ENCODE data around the gene CEACAM3. TPM values are rescaled to one million over a fixed set of nuclear protein-coding genes. Genes with fewer than 3 reads are reported as not detected.
A peak's percentile ranks its signal among the peaks of the same experiment; 100 is the strongest.
"Not testable (repeated sequence)": the region's sequence is repeated elsewhere in the genome, so short reads cannot be mapped to it uniquely, and the experiment has no call there.

CEACAM3 gene
- total RNA-seq, 2 donors from 2014 or later, result 0.25 TPM; not detected in 1

DNA sequence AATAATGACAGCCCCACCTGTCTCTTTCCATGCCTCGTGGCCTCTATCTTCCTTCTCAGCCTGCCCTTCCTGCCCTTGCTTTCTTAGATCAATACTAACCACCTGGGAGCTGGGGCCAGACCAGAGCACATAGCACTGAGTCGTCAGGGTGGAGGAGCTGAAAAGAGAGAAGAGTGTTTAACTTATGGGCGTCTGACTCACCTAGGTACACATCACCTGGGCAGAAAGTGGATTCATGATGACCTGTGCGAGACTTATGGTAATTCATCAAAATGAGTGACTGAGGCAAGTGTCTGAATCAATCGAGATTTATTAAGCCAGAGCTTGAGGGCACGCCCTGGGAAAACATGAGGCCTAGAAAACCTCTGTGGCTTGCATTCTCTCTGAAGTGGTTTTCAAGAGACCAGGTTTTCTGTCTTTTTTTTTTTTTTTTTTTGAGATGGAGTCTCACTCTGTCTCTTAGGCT lies 21.8 kb upstream of the CEACAM3 start:
- H3K27me3 Mint-ChIP-seq, result peaks cover 74% of the 10 kb centered on the region
- no peaks in the 10 kb centered on the region for H3K9me3 ChIP-seq (ENCODE audit: control insufficient read depth, low read length, poor library complexity, severe bottlenecking)
- peaks cover 3% of the 10 kb centered on the region for H3K36me3 Mint-ChIP-seq (ENCODE audit: low read depth)
- ATAC-seq, result peak; percentile 94
- H3K4me1 Mint-ChIP-seq, result peaks cover 28% of the 10 kb centered on the region
- DNase-seq, result peak in 2 of 3 donors; percentile 22 to 27
- peak overlapping the region; percentile 51 for H3K27ac Mint-ChIP-seq
- peak overlapping the region; percentile 72 for H3K4me3 Mint-ChIP-seq

- H3K4me1 Mint-ChIP-seq, result peaks cover 30% of the 10 kb centered on the region
- DNase-seq, result no peak
- peaks cover 3% of the 10 kb centered on the region for H3K36me3 Mint-ChIP-seq (ENCODE audit: low read depth)
- no peak overlapping the region for H3K4me3 Mint-ChIP-seq
- peaks cover 79% of the 10 kb centered on the region for H3K27me3 Mint-ChIP-seq
- H3K27ac Mint-ChIP-seq, result no peak overlapping the region
- no peaks in the 10 kb centered on the region for H3K9me3 ChIP-seq (ENCODE audit: control insufficient read depth, low read length, poor library complexity, severe bottlenecking)
- no peak for ATAC-seq
These were observed 19.7 kb upstream of the CEACAM3 start for GRCh38 chr19:41776700-41777099.

GRCh38 chr19:41783612-41784011 lies 12.8 kb upstream of the CEACAM3 start:
- DNase-seq (no peak), ATAC-seq (no peak)
- no peaks in the 10 kb centered on the region for H3K9me3 ChIP-seq (ENCODE audit: control insufficient read depth, low read length, poor library complexity, severe bottlenecking)
- peaks cover 17% of the 10 kb centered on the region for H3K4me1 Mint-ChIP-seq
- H3K27me3 Mint-ChIP-seq, result peaks cover 74% of the 10 kb centered on the region
- no peaks in the 10 kb centered on the region for H3K36me3 Mint-ChIP-seq (ENCODE audit: low read depth)
- H3K27ac Mint-ChIP-seq, result no peak overlapping the region
- no peak overlapping the region for H3K4me3 Mint-ChIP-seq

DNA sequence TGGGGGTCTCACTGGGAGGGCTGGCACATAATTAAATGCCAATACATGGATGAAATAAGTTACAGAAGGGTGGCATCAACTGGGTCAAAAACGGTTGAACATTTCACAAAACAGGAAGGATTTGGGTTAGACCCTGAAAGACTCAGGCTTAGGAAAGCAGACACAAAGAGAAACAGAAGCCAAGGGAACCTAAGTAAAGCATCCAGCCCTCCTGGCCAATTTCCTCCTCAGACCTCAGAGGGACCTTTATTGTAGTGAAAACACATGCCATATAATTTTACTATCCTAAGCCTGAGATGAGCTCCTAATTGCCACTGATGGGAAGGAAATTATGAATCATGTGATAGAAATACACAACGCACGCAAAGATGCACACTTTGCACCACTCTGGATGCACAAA lies 12.1 kb upstream of the CEACAM3 start:
- no peak overlapping the region for H3K4me3 Mint-ChIP-seq
- H3K27ac Mint-ChIP-seq, result no peak overlapping the region
- H3K36me3 Mint-ChIP-seq (ENCODE audit: low read depth), result no peaks in the 10 kb centered on the region
- DNase-seq (no peak), ATAC-seq (no peak)
- peaks cover 79% of the 10 kb centered on the region for H3K27me3 Mint-ChIP-seq
- H3K4me1 Mint-ChIP-seq, result peaks cover 17% of the 10 kb centered on the region
- H3K9me3 ChIP-seq (ENCODE audit: control insufficient read depth, low read length, poor library complexity, severe bottlenecking), result no peaks in the 10 kb centered on the region

DNA sequence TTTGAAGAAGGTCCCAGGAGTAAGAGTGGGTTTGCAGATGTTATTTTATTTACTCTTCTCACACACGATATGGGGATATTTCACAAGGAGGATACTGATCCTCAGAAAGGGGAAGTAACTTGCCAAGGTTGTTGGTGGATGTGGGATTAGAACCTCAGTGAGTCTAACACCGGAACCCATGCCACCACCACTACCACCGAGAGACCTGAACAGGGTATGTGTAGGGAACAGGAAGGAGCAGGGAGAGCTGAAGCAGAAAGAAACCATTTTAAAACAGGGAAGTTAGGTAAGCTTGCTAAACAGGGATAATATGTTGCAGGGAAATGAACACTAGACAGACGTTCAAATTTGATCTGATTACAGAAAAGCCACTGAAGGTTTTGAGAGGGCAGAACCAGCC lies 11.6 kb upstream of the CEACAM3 start:
- no peaks in the 10 kb centered on the region for H3K9me3 ChIP-seq (ENCODE audit: control insufficient read depth, low read length, poor library complexity, severe bottlenecking)
- Mint-ChIP-seq H3K27ac (no peak overlapping the region), H3K27me3 (peaks cover 77% of the 10 kb centered on the region), H3K36me3 (ENCODE audit: low read depth) (no peaks in the 10 kb centered on the region), H3K4me1 (peaks cover 17% of the 10 kb centered on the region), H3K4me3 (peak overlapping the region; percentile 77)
- ATAC-seq (no peak), DNase-seq (no peak)

- Mint-ChIP-seq H3K27me3 (peaks cover 68% of the 10 kb centered on the region), H3K4me3 (peak overlapping the region; percentile 55), H3K27ac (peak overlapping the region; percentile 8), H3K4me1 (peaks cover 16% of the 10 kb centered on the region), H3K36me3 (ENCODE audit: low read depth) (no peaks in the 10 kb centered on the region)
- H3K9me3 ChIP-seq (ENCODE audit: control insufficient read depth, low read length, poor library complexity, severe bottlenecking), result no peaks in the 10 kb centered on the region
- DNase-seq (peak; percentile 47 to 56 (median 53)), ATAC-seq (peak; percentile 98)
These were observed 10.7 kb upstream of the CEACAM3 start for GRCh38 chr19:41785653-41786052.

DNA sequence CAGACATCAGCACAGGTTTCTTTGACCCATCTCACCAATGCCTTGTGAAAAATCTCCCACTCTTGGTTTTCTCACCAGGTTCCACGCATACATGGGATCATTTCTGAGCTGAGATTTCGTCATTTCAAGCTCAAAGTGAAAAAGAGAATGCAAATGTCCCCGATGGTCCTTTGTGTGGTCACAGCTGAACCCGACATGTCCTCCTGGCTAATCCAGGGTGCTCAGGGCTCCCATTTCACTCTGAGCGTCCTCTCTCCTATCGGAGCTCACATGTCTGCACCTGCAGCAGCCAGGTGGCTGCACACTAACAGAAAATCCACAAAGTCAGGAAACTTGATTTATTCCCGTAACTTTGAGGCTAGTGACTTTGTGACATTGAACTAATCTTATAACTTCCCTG lies 9.3 kb upstream of the CEACAM3 start:
- DNase-seq, result no peak
- H3K36me3 Mint-ChIP-seq (ENCODE audit: low read depth), result no peaks in the 10 kb centered on the region
- H3K9me3 ChIP-seq (ENCODE audit: control insufficient read depth, low read length, poor library complexity, severe bottlenecking), result no peaks in the 10 kb centered on the region
- no peak for ATAC-seq
- H3K27ac Mint-ChIP-seq, result no peak overlapping the region
- no peak overlapping the region for H3K4me3 Mint-ChIP-seq
- peaks cover 63% of the 10 kb centered on the region for H3K27me3 Mint-ChIP-seq
- peaks cover 16% of the 10 kb centered on the region for H3K4me1 Mint-ChIP-seq

- ATAC-seq; H3K9me3 ChIP-seq (ENCODE audit: control insufficient read depth, low read length, poor library complexity, severe bottlenecking); DNase-seq; H3K36me3 Mint-ChIP-seq (ENCODE audit: low read depth); H3K4me3 Mint-ChIP-seq; H3K27ac Mint-ChIP-seq: not testable (repeated sequence)
- Mint-ChIP-seq H3K27me3 (peaks cover 68% of the 10 kb centered on the region), H3K4me1 (peaks cover 22% of the 10 kb centered on the region)
These were observed 7.9 kb upstream of the CEACAM3 start for GRCh38 chr19:41788518-41788917.

- H3K4me1 Mint-ChIP-seq, result peaks cover 22% of the 10 kb centered on the region
- not testable (repeated sequence) for H3K27ac Mint-ChIP-seq; H3K36me3 Mint-ChIP-seq (ENCODE audit: low read depth); DNase-seq; H3K4me3 Mint-ChIP-seq; ATAC-seq; H3K9me3 ChIP-seq (ENCODE audit: control insufficient read depth, low read length, poor library complexity, severe bottlenecking)
- H3K27me3 Mint-ChIP-seq, result peaks cover 66% of the 10 kb centered on the region
These were observed 7.3 kb upstream of the CEACAM3 start for GRCh38 chr19:41789053-41789452.

- H3K4me1 Mint-ChIP-seq, result peaks cover 11% of the 10 kb centered on the region
- peaks cover 61% of the 10 kb centered on the region for H3K27me3 Mint-ChIP-seq
- peak; percentile 60 for ATAC-seq
- peaks cover 2% of the 10 kb centered on the region for H3K36me3 Mint-ChIP-seq (ENCODE audit: low read depth)
- no peaks in the 10 kb centered on the region for H3K9me3 ChIP-seq (ENCODE audit: control insufficient read depth, low read length, poor library complexity, severe bottlenecking)
- H3K27ac Mint-ChIP-seq, result peak overlapping the region; percentile 34
- H3K4me3 Mint-ChIP-seq, result no peak overlapping the region
- DNase-seq, result peak in 2 of 3 donors; percentile 13 to 53
These were observed 3.6 kb upstream of the CEACAM3 start for GRCh38 chr19:41792513-41793413.

GRCh38 chr19:41793414-41793727 lies 3.0 kb upstream of the CEACAM3 start:
- no peak for ATAC-seq
- no peak for DNase-seq
- H3K4me3 Mint-ChIP-seq, result no peak overlapping the region
- H3K27ac Mint-ChIP-seq, result peak overlapping the region; percentile 34
- peaks cover 59% of the 10 kb centered on the region for H3K27me3 Mint-ChIP-seq
- peaks cover 2% of the 10 kb centered on the region for H3K36me3 Mint-ChIP-seq (ENCODE audit: low read depth)
- peaks cover 11% of the 10 kb centered on the region for H3K4me1 Mint-ChIP-seq
- no peaks in the 10 kb centered on the region for H3K9me3 ChIP-seq (ENCODE audit: control insufficient read depth, low read length, poor library complexity, severe bottlenecking)

DNA sequence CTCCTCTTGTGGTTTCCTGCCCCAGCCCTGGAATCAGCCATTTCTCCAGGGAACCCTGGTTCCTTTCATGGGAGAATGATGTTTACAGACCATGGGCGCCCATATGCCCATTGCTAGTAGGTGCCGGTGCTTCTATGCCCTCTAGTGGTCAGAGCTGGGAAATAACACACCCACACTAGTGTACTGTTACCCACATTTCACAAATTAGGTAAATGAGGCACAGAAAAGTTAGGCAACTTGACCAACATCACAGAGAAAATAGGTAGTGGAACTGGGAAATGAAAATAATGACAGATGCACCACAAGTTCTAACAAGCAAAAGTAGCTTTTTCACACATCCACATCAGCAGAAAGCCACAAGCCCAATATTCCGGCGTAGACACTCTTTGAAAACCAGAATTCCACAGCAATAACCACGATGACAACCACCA lies 1.3 kb upstream of the CEACAM3 start:
- DNase-seq, result peak in 2 of 3 donors; percentile 19 to 47
- no peaks in the 10 kb centered on the region for H3K9me3 ChIP-seq (ENCODE audit: control insufficient read depth, low read length, poor library complexity, severe bottlenecking)
- Mint-ChIP-seq H3K4me3 (peak overlapping the region; percentile 74), H3K27ac (no peak overlapping the region), H3K36me3 (ENCODE audit: low read depth) (peaks cover 2% of the 10 kb centered on the region), H3K4me1 (peaks cover 11% of the 10 kb centered on the region), H3K27me3 (peaks cover 57% of the 10 kb centered on the region)
- ATAC-seq, result peak; percentile 97

GRCh38 chr19:41796901-41797300 lies 514 bp downstream of the CEACAM3 start:
- Mint-ChIP-seq H3K27ac (peak overlapping the region; percentile 24), H3K36me3 (ENCODE audit: low read depth) (peaks cover 2% of the 10 kb centered on the region), H3K4me1 (peaks cover 16% of the 10 kb centered on the region), H3K27me3 (peaks cover 52% of the 10 kb centered on the region), H3K4me3 (no peak overlapping the region)
- DNase-seq (no peak), ATAC-seq (no peak)
- no peaks in the 10 kb centered on the region for H3K9me3 ChIP-seq (ENCODE audit: control insufficient read depth, low read length, poor library complexity, severe bottlenecking)
